Liver (tissue), 2 donors: Measurements from ENCODE around the gene KANSL1.

Experiments used
- TAF1 ChIP-seq: conservative IDR thresholded peaks from 2 replicates; pipeline ENCODE4 v1.6.1; 2016; ENCODE audit warnings: antibody characterized with exemption, mild to moderate bottlenecking
- TF ChIP-seq, protein P1 (sequence below): IDR thresholded peaks from 2 replicates; pipeline ENCODE4 v1.6.1; 2016; ENCODE audit warnings: antibody characterized with exemption, mild to moderate bottlenecking
- donor health status: healthy.

DNA sequence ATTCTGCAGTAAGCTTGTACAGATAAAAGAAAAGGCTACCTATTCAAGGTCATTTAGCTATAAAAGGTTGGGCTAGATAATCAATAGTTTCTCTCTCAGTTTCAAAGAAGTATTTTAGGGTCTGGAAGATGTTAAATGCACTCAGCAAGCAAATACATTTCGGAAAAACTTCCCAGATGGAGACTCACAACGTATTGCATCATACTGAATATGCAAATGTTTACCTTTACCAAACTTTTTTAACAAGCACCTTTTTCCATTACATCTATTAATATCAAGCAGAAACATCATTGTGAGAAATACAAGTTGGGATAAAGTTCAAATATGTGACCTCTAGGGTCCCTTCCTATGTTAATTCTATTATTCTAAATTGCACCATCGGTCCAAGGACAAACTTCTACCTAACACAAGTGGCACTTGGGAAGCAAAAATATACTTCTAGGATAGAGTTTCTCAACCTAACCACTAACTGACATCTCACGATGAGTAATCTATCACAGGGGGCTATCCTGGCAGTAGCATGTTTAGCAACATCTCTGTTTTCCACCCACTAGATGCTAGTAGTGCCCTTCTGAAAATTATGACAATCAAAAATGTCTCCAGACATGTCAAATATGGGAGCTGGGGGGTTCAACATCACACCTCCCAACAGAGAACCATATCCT lies 14.5 kb downstream of the KANSL1 start:
- no peak for TF ChIP-seq TAF1
- TF ChIP-seq, protein P1, sequence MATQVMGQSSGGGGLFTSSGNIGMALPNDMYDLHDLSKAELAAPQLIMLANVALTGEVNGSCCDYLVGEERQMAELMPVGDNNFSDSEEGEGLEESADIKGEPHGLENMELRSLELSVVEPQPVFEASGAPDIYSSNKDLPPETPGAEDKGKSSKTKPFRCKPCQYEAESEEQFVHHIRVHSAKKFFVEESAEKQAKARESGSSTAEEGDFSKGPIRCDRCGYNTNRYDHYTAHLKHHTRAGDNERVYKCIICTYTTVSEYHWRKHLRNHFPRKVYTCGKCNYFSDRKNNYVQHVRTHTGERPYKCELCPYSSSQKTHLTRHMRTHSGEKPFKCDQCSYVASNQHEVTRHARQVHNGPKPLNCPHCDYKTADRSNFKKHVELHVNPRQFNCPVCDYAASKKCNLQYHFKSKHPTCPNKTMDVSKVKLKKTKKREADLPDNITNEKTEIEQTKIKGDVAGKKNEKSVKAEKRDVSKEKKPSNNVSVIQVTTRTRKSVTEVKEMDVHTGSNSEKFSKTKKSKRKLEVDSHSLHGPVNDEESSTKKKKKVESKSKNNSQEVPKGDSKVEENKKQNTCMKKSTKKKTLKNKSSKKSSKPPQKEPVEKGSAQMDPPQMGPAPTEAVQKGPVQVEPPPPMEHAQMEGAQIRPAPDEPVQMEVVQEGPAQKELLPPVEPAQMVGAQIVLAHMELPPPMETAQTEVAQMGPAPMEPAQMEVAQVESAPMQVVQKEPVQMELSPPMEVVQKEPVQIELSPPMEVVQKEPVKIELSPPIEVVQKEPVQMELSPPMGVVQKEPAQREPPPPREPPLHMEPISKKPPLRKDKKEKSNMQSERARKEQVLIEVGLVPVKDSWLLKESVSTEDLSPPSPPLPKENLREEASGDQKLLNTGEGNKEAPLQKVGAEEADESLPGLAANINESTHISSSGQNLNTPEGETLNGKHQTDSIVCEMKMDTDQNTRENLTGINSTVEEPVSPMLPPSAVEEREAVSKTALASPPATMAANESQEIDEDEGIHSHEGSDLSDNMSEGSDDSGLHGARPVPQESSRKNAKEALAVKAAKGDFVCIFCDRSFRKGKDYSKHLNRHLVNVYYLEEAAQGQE = no peak
